ENCODE measurements around the gene ARNT2.

Gene ARNT2

GRCh38 chr15:80466543-80466942, 62.4 kb downstream of the ARNT2 start:
- DNase-seq (ENCODE audit: low read depth), result no peak

DNA sequence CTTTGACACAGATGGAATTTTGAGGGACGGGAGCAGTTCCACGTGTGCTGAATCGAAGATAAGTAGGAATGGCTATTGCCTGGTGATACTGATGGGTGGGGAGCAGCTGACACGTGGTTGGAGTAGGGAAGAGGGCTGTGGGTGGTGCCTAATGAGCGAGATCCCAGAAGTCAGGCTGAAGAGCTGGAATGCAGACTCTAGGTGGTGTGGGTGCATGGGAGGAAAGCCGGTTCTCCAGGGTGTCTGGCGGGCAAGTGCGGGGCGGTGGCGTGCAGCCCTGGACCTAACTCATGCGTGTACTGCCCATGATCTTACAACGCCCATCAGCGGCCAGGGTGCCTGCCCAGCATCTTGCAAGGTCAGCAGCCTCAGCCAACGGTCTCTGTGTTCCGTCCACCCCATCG, 63.1 kb downstream of the ARNT2 start:
- DNase-seq (ENCODE audit: low read depth), result no peak

GRCh38 chr15:80468796-80469195, 64.6 kb downstream of the ARNT2 start:
- no peak for DNase-seq (ENCODE audit: low read depth)

- no peak for DNase-seq (ENCODE audit: low read depth)
Measured at GRCh38 chr15:80471881-80472280, 67.7 kb downstream of the ARNT2 start.

GRCh38 chr15:80473286-80474223, 69.4 kb downstream of the ARNT2 start:
- no peak for DNase-seq (ENCODE audit: low read depth)

- no peak for DNase-seq (ENCODE audit: low read depth)
Measured at GRCh38 chr15:80474224-80475215, 70.3 kb downstream of the ARNT2 start.

GRCh38 chr15:80475572-80475971, 71.4 kb downstream of the ARNT2 start:
- DNase-seq (ENCODE audit: low read depth), result no peak

DNA sequence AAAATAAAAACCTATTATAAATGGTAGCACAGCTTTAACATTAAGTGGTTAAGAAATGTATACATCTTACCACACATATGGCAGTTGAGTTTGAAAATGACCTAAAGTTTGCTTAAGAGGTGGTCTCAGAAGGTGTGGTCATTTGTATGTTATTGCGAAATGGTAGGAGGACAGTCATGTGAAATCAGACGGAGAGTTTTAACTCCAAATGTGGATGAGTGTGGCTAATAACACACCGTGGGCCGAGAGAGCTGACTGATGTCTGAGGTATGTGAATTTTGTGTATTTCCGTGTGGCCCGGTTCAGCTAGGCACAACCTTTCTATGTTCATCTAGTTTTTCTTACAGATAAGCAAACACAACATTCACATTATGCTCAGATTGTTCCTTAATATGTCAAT, 71.9 kb downstream of the ARNT2 start:
- no peak for DNase-seq (ENCODE audit: low read depth)

DNA sequence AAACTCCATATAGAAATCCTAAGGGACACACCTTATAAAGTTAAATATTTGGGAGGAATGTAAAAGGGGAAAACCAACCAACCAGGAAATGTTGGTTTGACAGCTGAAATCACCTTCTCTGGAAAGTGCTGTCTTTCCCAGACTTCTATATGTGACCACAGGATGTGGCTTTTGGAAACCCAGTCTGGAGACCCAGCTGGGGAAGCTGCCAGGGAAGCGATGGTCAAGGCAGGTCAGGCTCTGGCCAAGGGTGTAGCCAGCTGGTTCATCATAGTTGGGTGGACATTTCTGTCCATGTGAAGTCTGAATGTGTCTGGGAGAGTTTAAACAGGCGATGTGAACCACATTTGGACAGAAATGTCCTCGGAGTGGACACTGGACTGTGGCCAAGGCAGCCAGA, 73.9 kb downstream of the ARNT2 start:
- DNase-seq (ENCODE audit: low read depth), result no peak

DNA sequence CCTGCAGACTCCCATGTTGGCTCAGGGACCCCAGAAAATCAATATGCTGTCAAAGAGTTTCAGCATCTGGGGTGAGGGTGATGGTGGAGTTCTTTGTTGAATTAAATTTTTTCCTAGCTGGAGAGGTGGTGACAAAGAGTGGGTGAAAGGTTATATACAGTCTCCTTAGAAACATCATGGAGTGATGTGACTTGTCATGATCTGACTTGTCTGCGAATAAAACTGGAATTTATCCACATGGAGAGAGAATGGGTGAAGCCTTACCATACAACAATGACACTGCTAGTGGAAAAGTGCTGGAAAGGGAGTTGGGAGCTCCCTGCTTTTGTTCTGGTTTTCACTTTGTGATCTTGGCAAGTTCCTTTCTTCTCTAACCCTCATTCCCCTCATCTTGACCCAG, 75.0 kb downstream of the ARNT2 start:
- DNase-seq (ENCODE audit: low read depth), result no peak

- no peak for DNase-seq (ENCODE audit: low read depth)
Measured at GRCh38 chr15:80480171-80480811, 76.1 kb downstream of the ARNT2 start.

DNA sequence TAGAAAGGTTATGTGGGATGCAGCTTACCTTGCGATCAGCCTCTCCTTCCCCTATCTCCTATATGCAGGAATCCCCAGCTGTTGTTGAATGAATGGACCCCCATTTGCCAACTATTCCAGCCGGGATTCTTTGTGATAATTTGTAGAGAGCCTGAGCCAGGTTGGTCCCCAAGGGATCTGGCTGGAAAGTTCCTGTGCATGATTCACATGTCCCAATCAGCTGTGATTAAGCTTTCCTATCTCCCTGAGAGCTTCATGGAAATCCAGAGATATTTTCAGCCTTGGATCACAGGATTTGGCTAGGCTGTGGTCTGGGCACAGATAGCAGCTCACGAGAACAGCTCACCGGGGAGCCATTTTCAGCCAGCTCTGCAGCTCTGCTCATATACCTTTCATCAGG, 76.7 kb downstream of the ARNT2 start:
- DNase-seq (ENCODE audit: low read depth), result no peak

DNA sequence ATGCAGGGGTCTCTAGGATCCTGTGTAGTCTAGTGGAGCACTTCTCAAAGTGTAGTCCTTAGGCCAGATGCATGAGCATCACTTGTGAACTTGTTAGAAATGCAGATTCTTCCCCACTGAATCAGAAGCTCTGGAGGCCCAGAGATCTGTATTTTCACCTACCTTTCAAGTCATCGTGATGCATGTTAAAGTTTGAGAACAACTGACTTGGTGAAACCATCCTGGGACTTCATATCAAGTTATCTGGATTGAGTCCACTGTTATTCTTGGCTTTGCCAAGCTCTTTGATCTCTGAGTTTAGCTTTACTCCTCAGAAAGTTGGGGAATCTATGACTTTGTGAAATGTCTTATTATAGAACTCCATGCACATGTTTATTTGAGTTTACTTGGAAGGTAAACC, 78.5 kb downstream of the ARNT2 start:
- DNase-seq (ENCODE audit: low read depth), result no peak

- no peak for DNase-seq (ENCODE audit: low read depth)
Measured at GRCh38 chr15:80483725-80484161, 79.6 kb downstream of the ARNT2 start.

DNA sequence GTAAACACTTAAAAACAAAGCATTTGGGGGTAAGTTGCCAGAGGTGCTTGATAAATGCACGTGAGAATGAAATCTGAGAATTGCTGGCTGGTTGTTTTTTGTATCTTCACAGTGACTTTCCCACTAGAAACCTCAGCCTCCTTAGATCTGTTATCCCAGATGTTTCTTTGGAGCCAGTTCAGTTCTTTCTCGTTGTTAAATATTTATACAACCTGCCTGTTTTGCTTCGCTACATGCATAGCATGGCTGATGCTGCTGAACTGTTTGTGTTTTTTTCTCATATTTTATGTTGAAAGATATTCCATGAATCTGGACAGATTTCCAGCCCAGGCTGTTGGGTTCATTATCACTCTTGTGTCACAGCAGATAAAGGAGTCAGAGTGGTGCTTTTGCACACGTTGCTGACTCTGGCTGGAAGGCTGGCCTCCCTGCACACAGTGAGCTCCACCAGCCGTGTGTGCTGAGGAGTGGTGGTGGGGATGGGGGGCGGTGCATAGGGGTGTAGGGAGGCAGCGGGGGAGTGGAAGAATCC, 80.2 kb downstream of the ARNT2 start:
- no peak for DNase-seq (ENCODE audit: low read depth)

DNA sequence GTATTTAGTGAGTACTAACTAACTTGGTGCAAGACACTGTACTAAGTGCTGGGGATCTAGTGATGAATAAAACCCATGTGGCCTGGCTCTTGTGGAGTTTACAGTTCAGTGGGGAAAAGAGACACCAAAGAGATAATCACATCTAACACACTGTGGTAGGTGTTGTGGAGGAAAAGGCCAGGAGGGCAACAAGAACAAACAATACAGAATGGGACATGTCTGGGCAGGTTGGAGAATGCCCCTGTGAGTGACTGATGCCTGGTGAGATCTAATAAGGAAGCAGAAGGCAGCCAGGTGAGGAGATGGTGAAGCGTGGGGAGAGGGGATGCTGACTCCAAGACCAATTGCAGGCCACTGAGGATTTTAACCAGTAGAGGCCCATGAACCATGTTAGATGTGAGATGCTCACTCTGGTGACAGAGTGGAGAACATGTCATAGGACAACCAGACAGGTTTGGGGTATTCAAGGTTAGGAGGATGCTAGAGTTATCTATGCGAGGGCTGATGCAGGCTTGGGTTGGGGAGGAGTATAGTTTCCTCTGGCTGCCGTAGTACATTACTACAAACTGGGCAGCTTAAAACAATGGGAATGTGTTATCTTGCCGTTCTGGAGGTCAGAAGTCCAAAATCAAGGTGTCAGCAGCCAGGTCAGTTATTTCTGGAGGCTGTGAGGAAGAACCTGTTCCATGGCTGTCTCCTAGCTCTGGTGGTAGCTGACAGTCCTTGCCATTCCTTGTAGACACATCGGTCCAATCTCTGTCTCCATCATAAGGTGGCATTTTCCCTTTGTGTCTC, 81.4 kb downstream of the ARNT2 start:
- DNase-seq (ENCODE audit: low read depth), result no peak

GRCh38 chr15:80487839-80488390, 83.7 kb downstream of the ARNT2 start:
- DNase-seq (ENCODE audit: low read depth), result no peak

DNA sequence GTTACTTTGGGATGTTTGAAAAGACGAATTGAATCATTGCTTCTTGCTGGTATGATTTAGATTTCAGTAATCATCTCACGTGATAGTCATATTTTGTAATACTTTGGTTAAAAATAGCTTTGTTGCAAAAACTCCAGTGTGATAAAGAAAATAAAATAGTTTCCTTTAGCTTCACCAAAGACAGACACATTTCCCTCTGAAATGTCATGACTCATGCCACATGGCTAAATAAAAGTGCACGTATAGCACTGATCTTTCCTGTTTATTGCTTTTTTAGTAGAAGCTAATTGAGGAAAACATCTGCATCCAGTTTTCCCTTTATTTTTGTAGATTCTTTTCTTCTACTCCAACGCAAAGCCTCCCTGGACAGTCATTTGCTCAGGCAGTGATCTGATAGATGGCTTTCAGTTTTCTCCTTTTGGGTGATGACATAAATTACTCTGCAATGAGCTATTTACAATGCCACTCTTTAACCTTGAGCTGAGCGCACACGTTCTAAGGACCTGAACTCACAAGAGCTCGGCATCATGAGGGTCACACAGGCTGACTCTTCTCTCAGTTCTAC, 84.9 kb downstream of the ARNT2 start:
- no peak for DNase-seq (ENCODE audit: low read depth)

GRCh38 chr15:80490431-80490990, 86.3 kb downstream of the ARNT2 start:
- DNase-seq (ENCODE audit: low read depth), result no peak

Data from stimulated activated CD8-positive, alpha-beta memory T cell treated with anti-CD3 and anti-CD28 coated beads, Interleukin-4, amount 100 ng/mL, for 24 hours (primary cell).